Measurements from ENCODE around the gene OPN3. TPM values are rescaled to one million over a fixed set of nuclear protein-coding genes. Genes with fewer than 3 reads are reported as not detected.

OPN3 gene
- total RNA-seq, 1 donor, result 47.5 TPM

DNA sequence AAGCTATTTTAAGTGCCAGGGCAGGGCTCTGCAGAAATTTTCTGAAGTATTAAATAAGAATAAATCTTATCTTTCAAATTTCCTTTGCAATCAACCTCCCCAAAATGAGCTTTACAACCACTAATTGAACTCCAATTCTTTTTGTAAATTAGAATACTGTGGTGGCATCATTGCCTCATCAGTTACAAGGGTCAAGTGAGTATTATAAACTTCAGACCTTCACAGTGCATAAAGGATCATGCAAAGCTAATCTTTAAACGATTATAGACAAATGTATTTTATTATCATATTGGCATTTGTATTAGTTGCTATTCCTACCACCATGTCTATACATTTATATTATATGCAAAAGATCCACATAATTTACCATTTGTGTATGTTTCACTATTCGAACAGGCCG lies 7.2 kb downstream of the OPN3 start:
- TF ChIP-seq, protein P1, sequence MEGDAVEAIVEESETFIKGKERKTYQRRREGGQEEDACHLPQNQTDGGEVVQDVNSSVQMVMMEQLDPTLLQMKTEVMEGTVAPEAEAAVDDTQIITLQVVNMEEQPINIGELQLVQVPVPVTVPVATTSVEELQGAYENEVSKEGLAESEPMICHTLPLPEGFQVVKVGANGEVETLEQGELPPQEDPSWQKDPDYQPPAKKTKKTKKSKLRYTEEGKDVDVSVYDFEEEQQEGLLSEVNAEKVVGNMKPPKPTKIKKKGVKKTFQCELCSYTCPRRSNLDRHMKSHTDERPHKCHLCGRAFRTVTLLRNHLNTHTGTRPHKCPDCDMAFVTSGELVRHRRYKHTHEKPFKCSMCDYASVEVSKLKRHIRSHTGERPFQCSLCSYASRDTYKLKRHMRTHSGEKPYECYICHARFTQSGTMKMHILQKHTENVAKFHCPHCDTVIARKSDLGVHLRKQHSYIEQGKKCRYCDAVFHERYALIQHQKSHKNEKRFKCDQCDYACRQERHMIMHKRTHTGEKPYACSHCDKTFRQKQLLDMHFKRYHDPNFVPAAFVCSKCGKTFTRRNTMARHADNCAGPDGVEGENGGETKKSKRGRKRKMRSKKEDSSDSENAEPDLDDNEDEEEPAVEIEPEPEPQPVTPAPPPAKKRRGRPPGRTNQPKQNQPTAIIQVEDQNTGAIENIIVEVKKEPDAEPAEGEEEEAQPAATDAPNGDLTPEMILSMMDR (IDR thresholded peaks at IDR 0.05; ENCODE audit: insufficient read depth, low read depth, low read length), result no peak
- no peak for DNase-seq (ENCODE audit: low read depth)
- no peak overlapping the region for H3K4me3 ChIP-seq (ENCODE audit: low read depth, low read length)

DNA sequence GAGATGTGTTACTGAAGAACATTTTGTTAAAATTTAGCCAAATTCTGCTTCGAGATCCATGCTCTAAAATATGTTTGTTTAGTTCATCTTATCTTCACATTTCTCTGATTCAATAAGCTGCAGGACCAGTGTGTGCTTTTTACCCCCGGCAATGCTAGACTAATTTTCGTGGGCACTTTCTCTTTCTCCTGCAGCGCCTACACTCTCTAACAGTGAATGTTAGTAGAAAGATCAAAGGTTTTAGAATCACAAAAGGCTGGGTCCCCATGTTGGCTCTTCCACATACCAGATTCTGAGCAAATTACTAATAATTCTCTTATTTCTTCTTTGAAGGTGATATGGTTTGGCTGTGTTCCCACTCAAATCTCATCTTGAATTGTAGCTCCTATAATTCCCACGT lies 8.5 kb downstream of the OPN3 start:
- TF ChIP-seq, protein P1 (IDR thresholded peaks at IDR 0.05; ENCODE audit: insufficient read depth, low read depth, low read length), result no peak
- DNase-seq (ENCODE audit: low read depth), result no peak
- no peak overlapping the region for H3K4me3 ChIP-seq (ENCODE audit: low read depth, low read length)

DNA sequence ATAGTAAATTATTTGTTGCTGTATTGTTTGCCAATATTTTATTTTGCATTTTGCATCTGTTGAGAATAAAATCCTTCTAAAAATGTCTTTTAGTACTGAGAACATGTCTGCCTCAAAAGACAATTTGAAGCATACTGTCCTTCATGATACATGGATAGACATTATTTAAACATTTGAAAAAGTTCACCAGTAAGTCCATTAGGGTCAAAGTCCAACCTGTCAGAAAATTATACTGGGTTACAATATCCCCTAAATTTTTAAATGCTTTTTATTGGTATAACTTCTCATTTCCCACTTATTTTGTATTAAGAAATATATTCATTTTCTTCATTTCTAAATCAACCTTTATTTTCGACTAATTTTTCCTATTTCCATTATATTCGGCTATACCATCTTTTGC lies 9.3 kb downstream of the OPN3 start:
- H3K4me3 ChIP-seq (ENCODE audit: low read depth, low read length), result no peak overlapping the region
- TF ChIP-seq, protein P1 (IDR thresholded peaks at IDR 0.05; ENCODE audit: insufficient read depth, low read depth, low read length), result no peak
- no peak for DNase-seq (ENCODE audit: low read depth)

DNA sequence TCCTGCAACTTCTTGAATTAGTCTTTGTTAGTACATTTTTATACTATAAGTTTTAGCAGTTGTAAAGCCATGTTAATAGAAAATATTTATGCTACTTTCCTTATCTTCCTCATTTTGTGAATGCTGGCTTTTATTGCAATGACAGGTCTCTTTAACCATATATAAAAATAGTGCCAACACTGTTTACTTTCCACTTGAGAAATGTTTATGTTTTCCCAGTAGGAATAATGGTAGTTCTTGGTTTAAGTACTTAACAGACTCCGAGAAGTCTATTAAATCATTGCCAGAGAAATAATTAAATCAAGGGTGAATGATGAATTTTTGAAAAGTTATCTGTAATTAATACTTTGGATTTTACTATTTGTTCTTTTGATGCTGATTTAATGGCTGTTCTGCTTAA lies 9.7 kb downstream of the OPN3 start:
- no peak overlapping the region for H3K4me3 ChIP-seq (ENCODE audit: low read depth, low read length)
- TF ChIP-seq, protein P1 (IDR thresholded peaks at IDR 0.05; ENCODE audit: insufficient read depth, low read depth, low read length), result no peak
- no peak for DNase-seq (ENCODE audit: low read depth)

DNA sequence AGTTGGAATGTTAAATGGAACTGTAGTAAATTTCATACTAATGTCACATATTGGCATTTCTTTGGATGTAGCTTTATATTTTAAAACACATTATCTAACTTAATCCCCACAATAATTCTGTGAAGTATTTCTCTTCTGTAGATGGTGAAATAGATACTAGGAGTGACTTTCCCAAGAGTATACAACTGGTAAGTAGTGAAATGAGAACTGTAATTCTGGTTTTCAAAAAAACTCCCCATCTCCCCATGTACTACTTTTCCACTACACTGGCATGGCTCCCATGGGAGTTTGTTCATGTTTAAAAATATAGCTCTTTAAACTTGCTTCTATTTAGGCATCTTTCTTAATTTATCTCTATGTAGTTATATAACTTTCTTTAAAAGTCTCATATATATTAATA lies 10.2 kb downstream of the OPN3 start:
- TF ChIP-seq, protein P1 (IDR thresholded peaks at IDR 0.05; ENCODE audit: insufficient read depth, low read depth, low read length), result no peak
- no peak for DNase-seq (ENCODE audit: low read depth)
- H3K4me3 ChIP-seq (ENCODE audit: low read depth, low read length), result no peak overlapping the region

DNA sequence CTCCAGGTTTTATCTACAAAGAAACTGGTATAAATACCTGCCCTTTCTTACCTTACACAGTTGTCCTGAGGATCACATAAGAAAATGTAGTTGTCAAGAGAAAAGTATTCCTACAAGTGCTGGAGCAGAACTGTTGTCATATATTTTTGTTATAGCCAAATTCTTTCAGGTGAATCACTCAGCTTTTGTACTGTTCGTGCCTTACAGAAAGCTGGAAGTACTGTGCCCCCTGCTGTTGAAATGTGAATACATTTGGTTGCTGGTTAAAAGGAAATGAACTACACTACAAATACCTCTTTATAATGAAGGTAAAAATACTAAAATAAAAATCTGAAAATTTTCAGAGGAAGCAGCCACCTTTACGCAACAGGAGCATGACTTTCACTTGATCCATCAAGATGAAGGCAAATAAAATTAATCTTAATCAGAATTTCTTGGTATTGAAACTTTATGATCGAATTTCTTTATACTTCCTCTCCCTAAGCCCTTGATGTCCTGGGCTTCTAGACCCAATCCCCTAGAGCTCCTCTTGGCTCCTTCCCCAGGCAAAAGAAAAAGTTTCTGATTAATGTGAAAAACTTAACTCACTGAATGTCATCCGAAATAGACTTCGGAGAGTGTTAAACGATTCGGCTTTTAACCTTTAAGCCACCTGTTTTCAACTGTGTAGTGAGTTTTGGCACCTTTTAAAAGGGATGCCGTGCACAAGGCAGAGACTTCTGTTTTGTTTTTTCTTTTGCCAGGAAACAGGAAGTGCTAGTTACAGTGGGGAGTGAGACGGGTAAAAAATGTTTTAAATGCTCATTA lies 12.5 kb downstream of the OPN3 start:
- TF ChIP-seq, protein P1 (IDR thresholded peaks at IDR 0.05; ENCODE audit: insufficient read depth, low read depth, low read length), result peak; percentile 65
- H3K4me3 ChIP-seq (ENCODE audit: low read depth, low read length), result no peak overlapping the region
- DNase-seq (ENCODE audit: low read depth), result peak; percentile 80

DNA sequence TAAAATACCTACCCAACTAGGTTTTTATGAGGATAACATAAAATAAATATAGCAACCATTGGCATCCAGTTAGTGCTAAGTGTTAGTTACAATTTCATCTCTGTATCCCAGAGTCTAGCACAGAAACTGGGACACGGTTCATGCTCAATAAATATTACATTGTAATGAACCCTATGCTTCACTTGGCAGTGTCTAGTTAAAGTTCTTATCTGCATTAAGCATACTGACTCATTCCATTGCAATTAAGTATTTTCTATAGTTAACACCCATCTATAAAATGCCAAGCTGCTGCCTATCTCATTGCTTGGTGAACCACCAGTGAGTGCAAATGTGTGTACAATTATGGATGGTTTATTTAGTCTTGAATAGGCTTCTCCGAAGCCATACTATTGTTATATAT lies 15.2 kb downstream of the OPN3 start:
- no peak overlapping the region for H3K4me3 ChIP-seq (ENCODE audit: low read depth, low read length)
- TF ChIP-seq, protein P1 (IDR thresholded peaks at IDR 0.05; ENCODE audit: insufficient read depth, low read depth, low read length), result no peak
- no peak for DNase-seq (ENCODE audit: low read depth)

Data from fibroblast of villous mesenchyme (primary cell).